Neural progenitor cell (in vitro differentiated cells): ENCODE data around the gene IMP4. TPM values are rescaled to one million over a fixed set of nuclear protein-coding genes. Genes with fewer than 3 reads are reported as not detected.

ENCODE experiments used
- DNase-seq: peaks from one replicate; pipeline ENCODE4 v3.0.0-alpha.2; 2016; ENCODE audit warnings: low spot score
- H2AFZ ChIP-seq: fragments of 200-600 bp; sonication (generic); replicated peaks from 2 replicates; pipeline ENCODE4 v1.6.1; 2016; ENCODE audit warnings: antibody characterized with exemption
- H3F3A ChIP-seq: fragments of 200-600 bp; sonication (generic); 2 replicates; pipeline ENCODE4 v1.6.1; 2016; ENCODE audit warnings: antibody characterized with exemption, low read depth
- H3K27ac ChIP-seq: fragments of 200-600 bp; sonication (generic); 2 replicates; pipeline ENCODE4 v1.5.1; 2016; ENCODE audit warnings: mild to moderate bottlenecking
- H3K27me3 ChIP-seq: fragments of 200-600 bp; sonication (generic); 2 replicates; pipeline ENCODE4 v1.6.1; 2016; ENCODE audit warnings: mild to moderate bottlenecking, moderate library complexity
- H3K36me3 ChIP-seq: fragments of 200-600 bp; sonication (generic); 2 replicates; pipeline ENCODE4 v1.5.1; 2016
- H3K4me1 ChIP-seq: fragments of 200-600 bp; sonication (generic); 2 replicates; pipeline ENCODE4 v1.6.1; 2016; ENCODE audit warnings: mixed run types
- H3K4me2 ChIP-seq: fragments of 200-600 bp; sonication (generic); 2 replicates; pipeline ENCODE4 v1.6.1; 2016
- H3K4me3 ChIP-seq: fragments of 200-600 bp; sonication (generic); 2 replicates; pipeline ENCODE4 v1.5.1; 2016
- H3K79me2 ChIP-seq: fragments of 200-600 bp; sonication (generic); 2 replicates; pipeline ENCODE4 v1.6.1; 2016; ENCODE audit warnings: low read depth
- H3K9ac ChIP-seq: fragments of 200-600 bp; sonication (generic); 2 replicates; pipeline ENCODE4 v1.6.1; 2016
- H3K9me3 ChIP-seq: fragments of 200-600 bp; sonication (generic); 2 replicates; pipeline ENCODE4 v1.5.1; 2016; ENCODE audit warnings: low read depth
- H4K20me1 ChIP-seq: fragments of 200-600 bp; sonication (generic); 2 replicates; pipeline ENCODE4 v1.6.1; 2016; ENCODE audit warnings: low read depth
- H3K27ac Mint-ChIP-seq: 3 replicates; pipeline ENCODE4 v1.8.0; 2021; ENCODE audit warnings: mixed read lengths
- H3K27me3 Mint-ChIP-seq: 2 replicates; pipeline ENCODE4 v1.8.0; 2022; ENCODE audit warnings: low read depth, mild to moderate bottlenecking, inconsistent platforms, moderate library complexity, mixed read lengths; ENCODE audit not compliant: insufficient read depth
- H3K36me3 Mint-ChIP-seq: 3 replicates; pipeline ENCODE4 v1.8.0; 2021; ENCODE audit warnings: mixed read lengths
- H3K4me1 Mint-ChIP-seq: 3 replicates; pipeline ENCODE4 v1.8.0; 2021; ENCODE audit warnings: mixed read lengths
- H3K4me3 Mint-ChIP-seq: 3 replicates; pipeline ENCODE4 v1.8.0; 2021; ENCODE audit warnings: mild to moderate bottlenecking, moderate library complexity, mixed read lengths
- H3K9me3 Mint-ChIP-seq: 3 replicates; pipeline ENCODE4 v1.8.0; 2020; ENCODE audit warnings: mixed read lengths
- CTCF ChIP-seq: fragments of 200-600 bp; sonication (generic); IDR thresholded peaks from 2 replicates; pipeline ENCODE4 v1.5.1; 2017; ENCODE audit warnings: antibody characterized with exemption, mild to moderate bottlenecking
- EZH2 ChIP-seq: fragments of 200-600 bp; sonication (generic); IDR thresholded peaks from 2 replicates; pipeline ENCODE4 v1.6.1; 2017; ENCODE audit warnings: antibody characterized with exemption, mild to moderate bottlenecking, moderate library complexity
- EZH2phosphoT487 ChIP-seq: fragments of 200-600 bp; sonication (generic); IDR thresholded peaks from 2 replicates; pipeline ENCODE4 v1.6.1; 2017; ENCODE audit warnings: antibody characterized with exemption
- total RNA-seq: library from RNA; depleted of rRNA; stranded (reverse); fragments of >200 nt; gene quantifications from 2 replicates; pipeline ENCODE4 v1.2.3, GENCODE V29; 2015; ENCODE audit warnings: low replicate concordance

Gene IMP4
- 23.3 and 51.4 TPM in 2 replicates for total RNA-seq

- H3K27me3 Mint-ChIP-seq: peaks cover 12% of the 10 kb centered on the region
- H4K20me1 ChIP-seq: peaks cover 14% of the 10 kb centered on the region
- peaks cover 18% of the 10 kb centered on the region for H3K4me1 Mint-ChIP-seq
- peak within 1 kb of the TSS; percentile 100 for H2AFZ ChIP-seq
- peaks cover 11% of the 10 kb centered on the region for H3K4me1 ChIP-seq
- H3K4me3 Mint-ChIP-seq: peak within 1 kb of the TSS; percentile 100
- peaks cover 5% of the 10 kb centered on the region for H3F3A ChIP-seq
- H3K36me3 Mint-ChIP-seq: peaks cover 32% of the 10 kb centered on the region
- no peak for TF ChIP-seq EZH2phosphoT487
- peak; percentile 44 for TF ChIP-seq CTCF
- TF ChIP-seq EZH2: peak; percentile 49
- peaks cover 15% of the 10 kb centered on the region for H3K79me2 ChIP-seq
- H3K27ac ChIP-seq: peak within 1 kb of the TSS; percentile 91
- no peaks in the 10 kb centered on the region for H3K9me3 Mint-ChIP-seq
- H3K9ac ChIP-seq: peak within 1 kb of the TSS; percentile 30
- peak; percentile 99 for DNase-seq
- H3K4me2 ChIP-seq: peak within 1 kb of the TSS; percentile 88
- peak within 1 kb of the TSS; percentile 96 for H3K27ac Mint-ChIP-seq
- H3K9me3 ChIP-seq: no peaks in the 10 kb centered on the region
- H3K27me3 ChIP-seq: no peaks in the 10 kb centered on the region
- H3K36me3 ChIP-seq: peaks cover 3% of the 10 kb centered on the region
- H3K4me3 ChIP-seq: peak within 1 kb of the TSS; percentile 91
Observed at GRCh38 chr2:130342533-130343275, at the start of gene IMP4. IMP4 (plus strand) TSS chr2:130342897; CDS start chr2:130342933, 36 bp downstream.

- no peaks in the 10 kb centered on the region for H3K9me3 ChIP-seq
- no peak overlapping the region for H3K9ac ChIP-seq
- H3K27ac ChIP-seq: no peak overlapping the region
- H3K4me2 ChIP-seq: no peak overlapping the region
- no peaks in the 10 kb centered on the region for H3K79me2 ChIP-seq
- DNase-seq: peak; percentile 23
- no peaks in the 10 kb centered on the region for H3K4me1 ChIP-seq
- peak overlapping the region; percentile 85 for H2AFZ ChIP-seq
- no peaks in the 10 kb centered on the region for H4K20me1 ChIP-seq
- Mint-ChIP-seq H3K9me3 (no peaks in the 10 kb centered on the region), H3K4me1 (no peaks in the 10 kb centered on the region), H3K36me3 (no peaks in the 10 kb centered on the region), H3K27me3 (no peaks in the 10 kb centered on the region), H3K4me3 (no peak overlapping the region), H3K27ac (no peak overlapping the region)
- H3F3A ChIP-seq: no peaks in the 10 kb centered on the region
- no peak for TF ChIP-seq EZH2phosphoT487
- TF ChIP-seq EZH2: no peak
- TF ChIP-seq CTCF: no peak
- H3K27me3 ChIP-seq: peaks cover 30% of the 10 kb centered on the region
- H3K36me3 ChIP-seq: no peaks in the 10 kb centered on the region
- no peak overlapping the region for H3K4me3 ChIP-seq
Observed at GRCh38 chr2:130300258-130300969, 42.3 kb upstream of the IMP4 start.

GRCh38 chr2:130300970-130301348 lies 41.7 kb upstream of the IMP4 start:
- H3K27me3 ChIP-seq: peaks cover 30% of the 10 kb centered on the region
- TF ChIP-seq EZH2phosphoT487 (no peak), EZH2 (no peak), CTCF (no peak)

More at GRCh38 chr2:130300970-130301348, 41.7 kb upstream of the IMP4 start:
- Histone ChIP-seq H3K27ac (no peak overlapping the region), H3K36me3 (no peaks in the 10 kb centered on the region), H3K79me2 (no peaks in the 10 kb centered on the region), H2AFZ (peak overlapping the region; percentile 85), H3K4me1 (no peaks in the 10 kb centered on the region), H3K4me3 (no peak overlapping the region), H3K9me3 (no peaks in the 10 kb centered on the region), H3F3A (no peaks in the 10 kb centered on the region), H3K4me2 (no peak overlapping the region), H3K9ac (no peak overlapping the region), H4K20me1 (no peaks in the 10 kb centered on the region)
- no peak for DNase-seq
- Mint-ChIP-seq H3K4me3 (no peak overlapping the region), H3K36me3 (no peaks in the 10 kb centered on the region), H3K9me3 (no peaks in the 10 kb centered on the region), H3K27me3 (no peaks in the 10 kb centered on the region), H3K27ac (no peak overlapping the region), H3K4me1 (no peaks in the 10 kb centered on the region)
